CD4-positive, CD25-positive, alpha-beta regulatory T cell (primary cell): ENCODE data around the gene UBASH3A. TPM values are rescaled to one million over a fixed set of nuclear protein-coding genes. Genes with fewer than 3 reads are reported as not detected.

ENCODE experiments used
- ATAC-seq, 2 donors: fragments of 150-1000 bp; cut with Tn5 transposase; one replicate each; pipeline ENCODE4 v1.10.0; 2021; ENCODE audit warnings: low read depth in 2 of 2, moderate number of reproducible peaks in 2 of 2, moderate library complexity in 1 of 2
- DNase-seq, 3 donors: peaks; one replicate each; pipeline versions ENCODE4 v3.0.0 to v3.0.0-alpha.2; 2012 to 2022; ENCODE audit warnings: mixed read lengths in 1 of 3
- H3K27ac ChIP-seq: one replicate; pipeline ENCODE4 v1.7.0; 2013; ENCODE audit warnings: mild to moderate bottlenecking, low read length; ENCODE audit not compliant: insufficient read depth, poor library complexity, severe bottlenecking
- H3K27me3 ChIP-seq: one replicate; pipeline ENCODE4 v1.7.0; 2013; ENCODE audit warnings: low read length; ENCODE audit not compliant: control insufficient read depth, insufficient read depth
- H3K36me3 ChIP-seq: one replicate; pipeline ENCODE4 v1.7.0; 2013; ENCODE audit warnings: mild to moderate bottlenecking, low read length, moderate library complexity; ENCODE audit not compliant: control insufficient read depth, insufficient read depth
- H3K4me1 ChIP-seq: 2 replicates; pipeline ENCODE4 v1.7.0; 2013; ENCODE audit warnings: mild to moderate bottlenecking, low read length; ENCODE audit not compliant: insufficient read depth, control insufficient read depth, poor library complexity, severe bottlenecking
- H3K4me3 ChIP-seq: one replicate; pipeline ENCODE4 v1.7.0; 2013; ENCODE audit warnings: low read depth, mild to moderate bottlenecking, low read length, moderate library complexity
- H3K9me3 ChIP-seq, 2 experiments: 1 replicate in 1 of 2; 2 replicates in 1 of 2; pipeline ENCODE4 v1.7.0; 2013; ENCODE audit warnings: low read length in 2 of 2, mild to moderate bottlenecking in 1 of 2, moderate library complexity in 1 of 2; ENCODE audit not compliant: control insufficient read depth in 2 of 2
- H3K27ac Mint-ChIP-seq, 3 donors: one replicate each; pipeline ENCODE4 v1.8.0; 2020 to 2022; ENCODE audit warnings: mild to moderate bottlenecking in 3 of 3, mixed read lengths in 3 of 3, moderate library complexity in 2 of 3
- H3K27me3 Mint-ChIP-seq: one replicate; pipeline ENCODE4 v1.8.0; 2022; ENCODE audit warnings: mild to moderate bottlenecking, mixed read lengths
- H3K36me3 Mint-ChIP-seq: one replicate; pipeline ENCODE4 v1.8.0; 2020; ENCODE audit warnings: mixed read lengths
- H3K4me1 Mint-ChIP-seq, 4 donors: one replicate each; pipeline ENCODE4 v1.8.0; 2020 to 2022; ENCODE audit warnings: mixed read lengths in 4 of 4, mild to moderate bottlenecking in 1 of 4
- H3K4me3 Mint-ChIP-seq, 4 donors: one replicate each; pipeline ENCODE4 v1.8.0; 2020 to 2022; ENCODE audit warnings: mild to moderate bottlenecking in 4 of 4, mixed read lengths in 4 of 4, moderate library complexity in 3 of 4
- H3K9me3 Mint-ChIP-seq, 7 donors: one replicate each; pipeline ENCODE4 v1.8.0; 2020 to 2022; ENCODE audit warnings: mixed read lengths in 7 of 7, mild to moderate bottlenecking in 3 of 7, moderate library complexity in 2 of 7
- polyA plus RNA-seq, 4 donors: library from polyadenylated mRNA; unstranded; fragments of 300-500 nt; fragmentation: Illumina TruSeq; gene quantifications; one replicate each; pipeline ENCODE4 v1.2.3, GENCODE V29; 2021
- total RNA-seq: library from RNA; stranded (reverse); gene quantifications from one replicate; pipeline ENCODE4 v1.2.3, GENCODE V29; 2022

Gene UBASH3A
- total and polyA plus RNA-seq, 5 donors from 2014 or later: 36.2 to 56.0 (median 47.9) TPM

GRCh38 chr21:42426876-42427480, 23.3 kb downstream of the UBASH3A start:
- DNase-seq: no peak
- H3K36me3 ChIP-seq: peaks cover 63% of the 10 kb centered on the region
- H3K27ac ChIP-seq: no peak overlapping the region
- ATAC-seq: no peak
- peak overlapping the region in 2 of 3 donors; percentile 79 to 85 for H3K27ac Mint-ChIP-seq
- no peaks in the 10 kb centered on the region for H3K27me3 Mint-ChIP-seq
- no peaks in the 10 kb centered on the region for H3K9me3 Mint-ChIP-seq
- H3K36me3 Mint-ChIP-seq: peaks cover 64% of the 10 kb centered on the region
- no peaks in the 10 kb centered on the region for H3K27me3 ChIP-seq
- H3K4me3 ChIP-seq: no peak overlapping the region
- H3K9me3 ChIP-seq: peaks cover 0 to under 1% of the 10 kb centered on the region in 2 experiments
- peaks cover 20 to 60% (median 46%) of the 10 kb centered on the region in 4 donors for H3K4me1 Mint-ChIP-seq
- peaks cover 52% of the 10 kb centered on the region for H3K4me1 ChIP-seq
- H3K4me3 Mint-ChIP-seq: peak overlapping the region in 1 of 4 donors; percentile 11

DNA sequence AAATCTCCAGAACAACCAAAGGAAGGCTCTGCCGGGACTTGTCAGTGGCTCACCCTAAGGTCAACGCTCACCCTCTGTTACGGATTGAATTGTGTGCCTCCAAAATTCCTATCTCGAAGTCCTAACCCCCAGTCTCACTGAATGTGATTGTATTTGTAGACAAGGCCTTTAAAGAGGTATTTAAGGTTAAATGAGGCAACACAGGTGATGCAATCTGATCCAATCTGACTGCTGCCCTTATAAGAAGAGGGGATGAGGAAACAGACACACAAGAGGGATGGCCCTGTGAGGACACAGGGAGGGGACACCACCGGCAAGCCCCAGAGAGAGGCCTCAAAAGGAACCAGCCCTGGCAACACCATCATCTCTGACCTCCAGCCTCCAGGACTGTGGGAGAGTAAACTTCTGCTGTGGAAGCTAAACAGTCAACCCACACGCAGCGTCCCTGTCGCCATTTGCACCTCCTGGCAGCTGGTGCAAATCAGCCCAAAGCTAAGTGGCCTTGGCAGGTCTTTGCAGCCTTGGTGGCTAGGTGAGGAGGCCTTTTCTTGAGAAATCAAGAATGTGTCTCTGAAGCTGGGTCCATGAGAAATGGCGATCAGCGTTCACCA, 24.2 kb downstream of the UBASH3A start:
- DNase-seq: no peak

GRCh38 chr21:42429021-42429420, 25.3 kb downstream of the UBASH3A start:
- H3K36me3 ChIP-seq: peaks cover 78% of the 10 kb centered on the region
- Mint-ChIP-seq H3K27ac (peak overlapping the region in 1 of 3 donors; percentile 48), H3K27me3 (no peaks in the 10 kb centered on the region), H3K36me3 (peaks cover 65% of the 10 kb centered on the region), H3K4me3 (no peak overlapping the region), H3K4me1 (peaks cover 10 to 43% (median 28%) of the 10 kb centered on the region in 4 donors), H3K9me3 (peaks cover 0 to 5% (median 0%) of the 10 kb centered on the region in 7 donors)
- H3K27ac ChIP-seq: no peak overlapping the region
- no peak overlapping the region for H3K4me3 ChIP-seq
- peaks cover 5% of the 10 kb centered on the region in 2 experiments for H3K9me3 ChIP-seq
- ATAC-seq (no peak), DNase-seq (no peak)
- no peaks in the 10 kb centered on the region for H3K27me3 ChIP-seq
- peaks cover 31% of the 10 kb centered on the region for H3K4me1 ChIP-seq

More for the DNA sequence above, 24.2 kb downstream of the UBASH3A start:
- H3K4me1 ChIP-seq: peaks cover 42% of the 10 kb centered on the region
- Mint-ChIP-seq H3K36me3 (peaks cover 66% of the 10 kb centered on the region), H3K27me3 (no peaks in the 10 kb centered on the region), H3K4me3 (no peak overlapping the region), H3K27ac (peak overlapping the region in 1 of 3 donors; percentile 69), H3K9me3 (peaks cover 0 to 5% (median 0%) of the 10 kb centered on the region in 7 donors), H3K4me1 (peaks cover 15 to 50% (median 38%) of the 10 kb centered on the region in 4 donors)
- no peak overlapping the region for H3K4me3 ChIP-seq
- H3K36me3 ChIP-seq: peaks cover 72% of the 10 kb centered on the region
- H3K27ac ChIP-seq: no peak overlapping the region
- ATAC-seq: no peak
- peaks cover 5% of the 10 kb centered on the region in 2 experiments for H3K9me3 ChIP-seq
- H3K27me3 ChIP-seq: no peaks in the 10 kb centered on the region

DNA sequence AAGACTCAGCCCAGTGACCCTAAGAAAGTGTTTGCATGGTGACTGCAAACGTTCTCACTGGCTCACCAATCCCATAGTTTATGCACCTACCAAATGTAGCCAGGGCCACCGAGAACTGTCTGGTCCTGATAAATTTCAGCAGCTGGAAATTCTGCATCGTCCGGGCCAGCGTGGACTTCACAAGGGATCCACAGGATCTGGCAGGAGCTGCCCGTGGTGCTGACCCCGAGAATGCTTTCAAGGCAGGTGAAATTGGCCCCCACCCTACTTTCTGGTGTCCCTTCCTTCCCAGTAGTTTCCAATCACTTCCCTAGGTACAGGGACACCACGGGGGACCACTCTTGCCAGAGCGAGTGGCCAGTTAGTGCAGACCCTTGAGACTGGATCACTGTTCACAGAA, 26.2 kb downstream of the UBASH3A start:
- Mint-ChIP-seq H3K27ac (peak overlapping the region in 1 of 3 donors; percentile 32), H3K27me3 (no peaks in the 10 kb centered on the region), H3K36me3 (peaks cover 67% of the 10 kb centered on the region), H3K9me3 (peaks cover 0 to 5% (median 0%) of the 10 kb centered on the region in 7 donors), H3K4me3 (no peak overlapping the region), H3K4me1 (peaks cover 9 to 43% (median 22%) of the 10 kb centered on the region in 4 donors)
- Histone ChIP-seq H3K36me3 (peaks cover 83% of the 10 kb centered on the region), H3K27me3 (no peaks in the 10 kb centered on the region), H3K27ac (no peak overlapping the region), H3K4me1 (peaks cover 23% of the 10 kb centered on the region), H3K9me3 (peaks cover 5% of the 10 kb centered on the region in 2 experiments), H3K4me3 (no peak overlapping the region)
- ATAC-seq (no peak), DNase-seq (no peak)

GRCh38 chr21:42430521-42430920, 26.8 kb downstream of the UBASH3A start:
- Histone ChIP-seq H3K27ac (no peak overlapping the region), H3K4me3 (no peak overlapping the region), H3K36me3 (peaks cover 89% of the 10 kb centered on the region), H3K4me1 (peaks cover 16% of the 10 kb centered on the region), H3K27me3 (no peaks in the 10 kb centered on the region), H3K9me3 (peaks cover 5% of the 10 kb centered on the region in 2 experiments)
- Mint-ChIP-seq H3K9me3 (peaks cover 0 to 5% (median 0%) of the 10 kb centered on the region in 7 donors), H3K27ac (no peak overlapping the region), H3K27me3 (no peaks in the 10 kb centered on the region), H3K4me3 (no peak overlapping the region), H3K36me3 (peaks cover 68% of the 10 kb centered on the region), H3K4me1 (peaks cover 7 to 43% (median 17%) of the 10 kb centered on the region in 4 donors)
- no peak for ATAC-seq
- no peak for DNase-seq

- Mint-ChIP-seq H3K27ac (no peak overlapping the region), H3K27me3 (no peaks in the 10 kb centered on the region), H3K36me3 (peaks cover 72% of the 10 kb centered on the region), H3K4me1 (peaks cover 8 to 39% (median 12%) of the 10 kb centered on the region in 4 donors), H3K9me3 (peaks cover 0 to 5% (median 1%) of the 10 kb centered on the region in 7 donors), H3K4me3 (no peak overlapping the region)
- Histone ChIP-seq H3K36me3 (peaks cover 95% of the 10 kb centered on the region), H3K9me3 (peaks cover 5% of the 10 kb centered on the region in 2 experiments), H3K4me1 (peaks cover 10% of the 10 kb centered on the region), H3K27me3 (no peaks in the 10 kb centered on the region), H3K4me3 (no peak overlapping the region), H3K27ac (no peak overlapping the region)
- no peak for DNase-seq
- no peak for ATAC-seq
These were observed 27.5 kb downstream of the UBASH3A start for GRCh38 chr21:42431196-42431595.

GRCh38 chr21:42432695-42433094, 29.0 kb downstream of the UBASH3A start:
- no peak for ATAC-seq
- H3K27ac ChIP-seq: no peak overlapping the region
- peaks cover 96% of the 10 kb centered on the region for H3K36me3 ChIP-seq
- no peaks in the 10 kb centered on the region for H3K27me3 ChIP-seq
- peaks cover 0 to 31% (median 12%) of the 10 kb centered on the region in 4 donors for H3K4me1 Mint-ChIP-seq
- peaks cover 70% of the 10 kb centered on the region for H3K36me3 Mint-ChIP-seq
- peaks cover 0 to 5% (median 1%) of the 10 kb centered on the region in 7 donors for H3K9me3 Mint-ChIP-seq
- no peak overlapping the region for H3K27ac Mint-ChIP-seq
- H3K9me3 ChIP-seq: peaks cover 5% of the 10 kb centered on the region in 2 experiments
- H3K27me3 Mint-ChIP-seq: no peaks in the 10 kb centered on the region
- DNase-seq: no peak
- no peak overlapping the region for H3K4me3 ChIP-seq
- no peak overlapping the region for H3K4me3 Mint-ChIP-seq
- no peaks in the 10 kb centered on the region for H3K4me1 ChIP-seq
